Epithelial cell of alveolus of lung (primary cell): ENCODE data around the gene CTNND2. TPM values are rescaled to one million over a fixed set of nuclear protein-coding genes. Genes with fewer than 3 reads are reported as not detected.

Source experiments
- total RNA-seq: library from RNA; depleted of rRNA; stranded (reverse); fragments of >200 nt; gene quantifications from 2 replicates; pipeline ENCODE4 v1.2.1, GENCODE V29; 2015

CTNND2 gene
- not detected in 2 replicates for total RNA-seq

GRCh38 chr5:11904265-11904906 is at the start of gene CTNND2:
Gene CTNND2, minus strand, starts transcription at chr5:11904446. Its CDS starts 593 bp downstream, at chr5:11903853.

